ENCODE data around the gene SP6. TPM values are rescaled to one million over a fixed set of nuclear protein-coding genes. Genes with fewer than 3 reads are reported as not detected.
A peak's percentile ranks its signal among the peaks of the same experiment; 100 is the strongest.

SP6 gene
- total RNA-seq, 2 experiments from 2014 or later, result 0.07 to 0.14 TPM

DNA sequence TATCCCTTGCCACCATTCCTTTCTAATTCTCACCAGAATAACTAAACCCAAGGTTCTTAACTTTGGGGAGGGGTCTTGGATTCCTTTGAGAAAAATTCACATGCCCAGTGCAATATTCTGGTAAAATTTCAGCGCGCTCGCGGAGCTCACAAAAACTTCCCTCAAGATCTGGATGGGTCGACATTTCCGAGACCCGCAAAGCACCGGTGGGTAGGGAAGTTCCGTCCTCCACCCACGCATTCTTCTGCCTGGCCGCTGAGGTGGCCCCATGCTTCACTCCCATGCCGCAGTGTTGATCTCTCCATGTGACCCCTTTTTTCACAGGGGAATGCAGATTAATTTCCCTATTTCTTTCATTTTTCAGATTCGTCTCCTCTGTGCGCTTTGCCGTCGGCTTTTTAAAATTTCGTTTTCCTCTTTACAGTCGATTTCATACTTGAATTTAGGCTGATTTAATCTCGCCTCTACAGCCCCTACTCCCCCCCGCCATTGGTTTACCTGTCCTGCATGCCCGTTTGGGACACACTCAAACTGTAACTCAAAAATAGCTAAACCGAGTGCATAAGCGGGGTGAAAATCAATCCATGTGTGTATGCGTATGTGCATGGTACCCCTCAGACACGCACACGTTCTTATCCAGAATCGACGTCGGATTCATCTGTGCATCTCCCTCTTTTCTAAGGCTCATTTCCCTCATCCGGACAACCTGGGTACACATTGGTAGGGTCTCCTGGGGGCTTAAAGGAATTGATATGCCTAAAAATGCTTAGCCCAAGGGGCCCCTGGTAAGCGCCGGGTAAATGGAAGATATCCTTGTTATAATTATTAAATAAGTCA lies 1.4 kb upstream of the SP6 start:
- ChIA-PET CTCF (interaction anchor here (0.6 to 19.9 kb wide), 9 partner anchors 9 to 722 kb away, joined by 3 to 414 read pairs (median 3); partner anchors contain the start of genes PNPO and SCRN2), POLR2A (no interaction called here)
- peaks cover 67% of the 10 kb centered on the region for H3K27me3 Mint-ChIP-seq
- peaks cover 15% of the 10 kb centered on the region for H3K4me1 Mint-ChIP-seq
- ATAC-seq (no peak), DNase-seq (no peak)
- intact Hi-C loops (cut with DNase I, micrococcal nuclease), result no loop called here
- H3K9me3 Mint-ChIP-seq (ENCODE audit: low read depth), result no peaks in the 10 kb centered on the region
- H3K27ac Mint-ChIP-seq, result no peak overlapping the region
- H3K4me3 Mint-ChIP-seq, result no peak overlapping the region
- H3K36me3 Mint-ChIP-seq (ENCODE audit: low read depth), result no peaks in the 10 kb centered on the region

DNA sequence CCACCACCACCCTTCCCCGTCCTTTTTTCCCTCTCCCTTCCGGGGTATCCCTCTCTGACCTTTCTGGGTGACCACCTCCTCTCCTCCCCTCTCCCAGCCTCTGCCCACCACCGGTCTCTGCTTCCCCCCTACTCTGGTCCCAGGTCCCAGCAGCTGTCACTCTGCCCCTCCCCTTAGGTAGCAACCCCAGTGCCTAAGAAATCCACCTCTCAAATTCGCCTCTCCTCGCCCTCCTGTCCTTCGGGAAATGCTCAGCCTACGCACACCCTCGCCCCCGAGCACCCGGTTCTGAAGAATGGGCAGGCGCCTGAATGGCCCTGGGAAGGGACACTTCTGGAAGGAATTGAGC lies 775 bp upstream of the SP6 start:
- POLR2A ChIA-PET, result no interaction called here
- Mint-ChIP-seq H3K9me3 (ENCODE audit: low read depth) (no peaks in the 10 kb centered on the region), H3K4me1 (peaks cover 18% of the 10 kb centered on the region), H3K27ac (no peak overlapping the region), H3K36me3 (ENCODE audit: low read depth) (no peaks in the 10 kb centered on the region), H3K4me3 (no peak overlapping the region), H3K27me3 (peaks cover 72% of the 10 kb centered on the region)
- DNase-seq (no peak), ATAC-seq (no peak)
- CTCF ChIA-PET, result interaction anchor here (0.8 to 19.9 kb wide), 4 partner anchors 9 to 34 kb away, joined by 3 to 414 read pairs (median 4); partner anchors contain the start of gene SCRN2
- intact Hi-C loops (cut with DNase I, micrococcal nuclease), result no loop called here

DNA sequence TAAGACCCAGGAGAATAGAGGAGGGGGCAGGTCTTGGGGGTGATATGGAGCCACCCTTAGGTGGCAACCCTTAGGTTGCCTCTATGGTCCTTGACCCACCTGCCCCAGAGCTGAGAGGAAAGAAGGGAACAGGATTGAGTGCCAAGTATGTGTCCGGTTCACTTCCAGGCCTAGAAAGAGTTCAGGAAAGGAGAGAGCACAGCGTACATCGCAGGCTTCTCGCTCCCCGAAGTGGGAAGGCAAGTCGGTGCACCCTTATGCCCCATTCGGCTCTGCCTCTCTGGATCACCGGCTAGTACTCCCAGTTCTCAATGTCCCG lies 631 bp downstream of the SP6 start:
- ChIA-PET POLR2A (no interaction called here), CTCF (interaction anchor here (0.5 to 19.9 kb wide), 5 partner anchors 9 to 103 kb away, joined by 3 to 414 read pairs (median 3); partner anchors contain the start of genes LRRC46, MRPL10 and SCRN2)
- Mint-ChIP-seq H3K4me1 (peaks cover 18% of the 10 kb centered on the region), H3K27ac (no peak overlapping the region), H3K36me3 (ENCODE audit: low read depth) (no peaks in the 10 kb centered on the region), H3K27me3 (peaks cover 75% of the 10 kb centered on the region), H3K4me3 (peak overlapping the region; percentile 6), H3K9me3 (ENCODE audit: low read depth) (no peaks in the 10 kb centered on the region)
- intact Hi-C loops (cut with DNase I, micrococcal nuclease), result no loop called here
- DNase-seq (no peak), ATAC-seq (no peak)

DNA sequence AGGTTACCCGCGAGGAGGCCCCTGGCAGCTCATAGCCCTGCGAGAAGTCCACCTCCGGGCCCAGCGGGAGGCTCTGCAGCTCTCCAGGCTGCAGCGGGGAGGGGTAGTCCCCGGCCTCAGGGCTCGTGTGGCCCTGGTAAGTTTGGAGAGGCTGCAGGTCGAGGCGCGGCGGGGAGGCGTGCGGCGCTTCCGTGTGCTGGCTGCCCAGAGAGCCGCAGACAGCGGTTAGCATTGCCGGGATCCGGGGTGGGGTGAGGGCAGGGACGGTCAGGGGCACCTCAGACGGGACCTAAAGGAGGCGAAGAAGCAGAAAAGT lies 2.8 kb downstream of the SP6 start:
- ATAC-seq, result no peak
- no peaks in the 10 kb centered on the region for H3K36me3 Mint-ChIP-seq (ENCODE audit: low read depth)
- H3K9me3 Mint-ChIP-seq (ENCODE audit: low read depth), result no peaks in the 10 kb centered on the region
- peaks cover 65% of the 10 kb centered on the region for H3K27me3 Mint-ChIP-seq
- H3K4me3 Mint-ChIP-seq, result no peak overlapping the region
- no peak overlapping the region for H3K27ac Mint-ChIP-seq
- DNase-seq, result no peak
- CTCF ChIA-PET, result interaction anchor here (0.6 to 19.9 kb wide), 11 partner anchors 9 to 199 kb away, joined by 3 to 414 read pairs (median 3); partner anchors contain the start of gene CDK5RAP3
- H3K4me1 Mint-ChIP-seq, result peaks cover 18% of the 10 kb centered on the region
- POLR2A ChIA-PET, result interaction anchor here (1.0 kb wide), 1 partner anchor 20 kb away, joined by 6 read pairs; no protein-coding TSS in a partner anchor
- intact Hi-C loops (cut with DNase I, micrococcal nuclease), result loop anchor here in 1 of 2 experiments (10.0 kb wide), 1 partner anchor 167 kb away; no protein-coding TSS in a partner anchor

DNA sequence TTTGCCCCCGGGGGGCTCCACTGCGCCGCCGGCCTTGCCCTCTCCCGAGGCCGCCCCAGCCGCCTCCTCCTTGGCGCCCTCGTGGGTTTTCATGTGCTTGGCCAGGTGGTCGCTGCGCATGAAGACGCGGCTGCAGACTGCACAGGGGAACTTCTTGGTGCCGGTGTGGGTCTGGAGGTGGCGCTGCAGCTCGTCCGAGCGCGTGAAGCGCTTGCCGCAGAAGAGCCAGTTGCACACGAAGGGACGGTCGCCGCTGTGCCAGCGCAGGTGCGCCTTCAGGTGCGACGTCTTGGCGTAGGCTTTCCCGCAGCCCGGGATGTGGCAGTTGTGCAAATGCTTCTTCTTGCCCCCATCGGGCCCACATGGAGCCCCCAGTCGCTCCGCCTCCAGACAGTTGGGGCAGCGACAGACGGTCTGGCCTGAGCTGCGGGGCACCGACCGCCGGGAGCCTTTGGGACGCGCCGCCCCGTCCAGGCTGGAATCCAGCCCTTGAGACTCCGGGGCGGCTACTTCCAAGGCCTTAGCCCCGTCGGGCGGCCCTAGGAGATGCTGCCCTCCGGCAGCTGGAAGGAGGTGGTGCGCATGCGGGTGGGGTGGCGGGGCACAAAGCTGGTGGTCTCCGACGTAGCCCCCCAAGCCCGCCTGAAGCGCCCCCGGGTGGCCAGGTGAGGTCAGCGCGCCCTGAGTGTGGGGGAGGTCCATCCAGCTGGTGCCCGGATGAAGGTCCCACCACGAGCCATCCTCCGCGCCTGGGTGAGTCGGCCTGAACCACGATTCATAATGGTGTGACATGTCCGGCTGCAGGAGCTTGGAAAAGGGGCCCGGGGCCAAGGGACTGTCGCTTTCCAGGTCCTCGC lies 3.4 kb downstream of the SP6 start:
- Mint-ChIP-seq H3K4me1 (peaks cover 20% of the 10 kb centered on the region), H3K9me3 (ENCODE audit: low read depth) (no peaks in the 10 kb centered on the region), H3K27me3 (peaks cover 61% of the 10 kb centered on the region), H3K4me3 (no peak overlapping the region), H3K27ac (no peak overlapping the region), H3K36me3 (ENCODE audit: low read depth) (no peaks in the 10 kb centered on the region)
- CTCF ChIA-PET, result interaction anchor here (0.6 to 19.9 kb wide), 16 partner anchors 9 to 199 kb away, joined by 3 to 414 read pairs (median 3); partner anchors contain the start of genes CDK5RAP3 and SP2
- peak; percentile 67 for DNase-seq
- intact Hi-C loops (cut with DNase I, micrococcal nuclease), result loop anchor here (1.0 to 10.0 kb wide), 2 partner anchors 43 to 167 kb away; no protein-coding TSS in a partner anchor
- ATAC-seq, result peak; percentile 53
- POLR2A ChIA-PET, result no interaction called here

DNA sequence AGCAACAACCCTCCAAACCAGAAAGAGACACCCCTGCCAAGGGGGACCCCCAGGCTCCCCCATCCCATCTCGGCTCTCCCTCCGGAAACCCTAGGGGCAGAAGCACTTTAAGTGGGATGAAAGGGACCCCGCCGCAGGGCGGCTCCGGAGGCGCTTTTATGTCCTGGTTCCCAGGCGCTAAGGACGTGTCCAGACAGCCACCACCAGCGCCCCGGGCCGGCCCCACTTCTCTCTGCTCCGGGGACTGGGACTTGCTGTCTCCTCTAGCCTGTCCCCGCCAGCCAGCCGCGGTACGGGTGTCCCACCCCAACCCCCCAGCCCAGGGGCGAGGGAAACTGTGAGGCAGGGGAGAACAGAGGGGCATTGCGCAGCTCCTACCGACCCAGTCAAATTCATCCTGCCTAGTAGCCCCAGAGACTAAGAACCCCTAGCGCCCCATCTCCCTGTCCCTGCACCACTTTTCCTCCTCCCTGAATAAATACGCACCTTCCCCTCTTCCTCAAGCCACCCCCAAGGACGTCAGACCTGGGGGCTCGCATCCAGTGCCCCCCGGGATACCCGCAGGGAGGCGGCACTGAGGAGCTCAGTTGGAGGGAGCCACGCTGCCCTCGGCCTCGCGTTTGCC lies 4.1 kb downstream of the SP6 start:
- POLR2A ChIA-PET, result no interaction called here
- no peak overlapping the region for H3K27ac Mint-ChIP-seq
- CTCF ChIA-PET, result interaction anchor here (0.8 to 19.9 kb wide), 10 partner anchors 13 to 215 kb away, joined by 3 to 414 read pairs (median 3); partner anchors contain the start of genes CDK5RAP3 and SP2
- no peak overlapping the region for H3K4me3 Mint-ChIP-seq
- no peaks in the 10 kb centered on the region for H3K36me3 Mint-ChIP-seq (ENCODE audit: low read depth)
- no peak for DNase-seq
- ATAC-seq, result no peak
- H3K27me3 Mint-ChIP-seq, result peaks cover 54% of the 10 kb centered on the region
- intact Hi-C loops (cut with DNase I, micrococcal nuclease), result loop anchor here (1.0 to 10.0 kb wide), 2 partner anchors 43 to 168 kb away; no protein-coding TSS in a partner anchor
- no peaks in the 10 kb centered on the region for H3K9me3 Mint-ChIP-seq (ENCODE audit: low read depth)
- peaks cover 19% of the 10 kb centered on the region for H3K4me1 Mint-ChIP-seq

DNA sequence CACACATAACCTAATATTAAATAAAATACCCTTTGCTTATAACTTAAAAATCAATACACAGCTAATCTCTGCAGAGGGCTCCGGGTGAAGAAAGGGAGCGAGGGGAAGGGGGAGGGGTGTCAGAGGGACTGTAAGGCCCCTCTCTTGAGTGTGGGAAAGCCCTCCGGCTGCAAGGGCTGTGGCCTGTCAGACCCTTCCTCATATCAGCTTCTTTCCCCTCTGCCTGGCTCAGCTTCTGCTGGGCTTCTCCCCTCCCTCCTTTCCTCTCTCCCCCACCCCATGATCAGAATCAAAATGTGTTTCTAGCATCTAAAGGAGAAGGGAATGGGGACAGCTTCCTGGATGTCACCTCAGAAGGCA lies 5.3 kb downstream of the SP6 start:
- no peak overlapping the region for H3K4me3 Mint-ChIP-seq
- no peak overlapping the region for H3K27ac Mint-ChIP-seq
- ATAC-seq (no peak), DNase-seq (no peak)
- no peaks in the 10 kb centered on the region for H3K9me3 Mint-ChIP-seq (ENCODE audit: low read depth)
- H3K36me3 Mint-ChIP-seq (ENCODE audit: low read depth), result no peaks in the 10 kb centered on the region
- peaks cover 51% of the 10 kb centered on the region for H3K27me3 Mint-ChIP-seq
- H3K4me1 Mint-ChIP-seq, result peaks cover 25% of the 10 kb centered on the region
- ChIA-PET CTCF (interaction anchor here (1.0 to 19.9 kb wide), 3 partner anchors 40 to 97 kb away, joined by 3 to 414 read pairs (median 4); partner anchors contain the start of gene SP2), POLR2A (no interaction called here)
- intact Hi-C loops (cut with DNase I, micrococcal nuclease), result loop anchor here in 1 of 2 experiments (10.0 kb wide), 1 partner anchor 169 kb away; no protein-coding TSS in a partner anchor

DNA sequence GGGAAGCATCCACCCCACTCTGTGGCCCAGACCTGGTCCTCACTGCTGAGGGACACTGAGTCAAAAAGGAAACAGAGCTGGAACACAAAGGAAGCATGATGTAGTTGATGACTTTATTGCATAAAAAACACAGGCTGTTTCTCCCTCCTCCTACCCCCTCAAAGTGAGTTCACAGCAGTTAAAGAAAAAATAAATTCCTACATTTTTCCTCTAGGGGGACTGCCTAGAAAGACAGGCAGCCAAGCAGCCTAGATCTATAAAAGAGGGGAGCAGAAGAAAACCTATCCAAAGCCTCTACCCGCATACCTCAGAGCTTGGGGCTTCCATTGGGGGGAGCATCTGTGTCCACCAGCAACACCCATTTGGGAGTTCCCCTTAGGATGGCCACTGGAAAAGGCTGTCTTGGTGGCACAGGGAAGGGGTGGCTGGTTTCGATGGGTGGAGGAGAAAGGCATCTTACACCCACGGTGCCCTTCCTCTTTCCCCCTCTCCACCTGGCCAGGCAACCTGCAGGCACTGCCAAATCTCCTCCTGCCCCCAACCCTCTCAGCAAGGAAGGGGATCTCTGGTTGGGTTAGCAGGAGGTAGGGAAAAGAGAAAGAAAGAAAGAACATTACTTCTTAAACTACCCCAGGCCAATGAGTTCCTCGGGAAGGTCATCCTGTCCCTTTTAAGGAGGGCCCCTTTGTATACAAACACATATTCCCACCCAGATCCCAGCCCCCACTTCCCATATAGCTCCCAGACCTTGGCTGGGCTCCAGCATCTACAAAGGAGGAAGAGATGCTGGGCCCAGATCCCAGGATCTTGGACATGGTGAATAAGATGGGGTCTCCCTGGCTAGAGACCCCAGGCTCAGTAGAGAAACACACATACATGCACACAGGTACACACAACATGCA lies 5.9 kb downstream of the SP6 start:
- H3K36me3 Mint-ChIP-seq (ENCODE audit: low read depth), result no peaks in the 10 kb centered on the region

DNA sequence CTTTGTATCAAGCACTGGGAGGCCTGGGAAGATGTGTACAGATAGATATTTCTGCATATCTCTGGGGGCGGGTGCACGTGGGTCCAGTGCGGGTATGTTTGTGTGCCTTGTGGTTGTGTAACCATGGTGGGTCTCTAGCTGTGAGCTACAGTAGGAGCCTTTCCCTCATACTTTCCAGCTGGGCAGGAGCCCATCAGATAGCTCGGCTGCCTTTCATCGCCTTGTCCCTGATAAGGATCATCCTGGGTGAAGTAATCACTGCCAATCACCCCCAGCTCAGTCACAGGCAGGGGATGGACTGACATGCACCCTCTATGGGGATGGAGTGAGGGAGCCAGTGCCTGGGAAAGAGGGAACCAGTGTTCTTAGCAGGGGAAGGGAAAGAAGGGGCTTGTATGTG lies 6.7 kb downstream of the SP6 start:
- Mint-ChIP-seq H3K27me3 (peaks cover 37% of the 10 kb centered on the region), H3K36me3 (ENCODE audit: low read depth) (no peaks in the 10 kb centered on the region), H3K4me3 (no peak overlapping the region), H3K27ac (no peak overlapping the region), H3K9me3 (ENCODE audit: low read depth) (no peaks in the 10 kb centered on the region), H3K4me1 (peaks cover 25% of the 10 kb centered on the region)
- CTCF ChIA-PET, result interaction anchor here (0.6 to 19.9 kb wide), 8 partner anchors 9 to 128 kb away, joined by 3 to 414 read pairs (median 3); partner anchors contain the start of genes LRRC46 and MRPL10
- POLR2A ChIA-PET, result no interaction called here
- DNase-seq, result no peak
- ATAC-seq, result no peak
- intact Hi-C loops (cut with DNase I, micrococcal nuclease), result loop anchor here (5.0 to 10.0 kb wide), 3 partner anchors 103 to 263 kb away; partner anchors contain the start of gene SNX11 (in 1 of the 2)

More for the DNA sequence above, 5.9 kb downstream of the SP6 start:
- ChIA-PET POLR2A (no interaction called here), CTCF (interaction anchor here (0.6 to 19.9 kb wide), 9 partner anchors 10 to 128 kb away, joined by 3 to 414 read pairs (median 3); partner anchors contain the start of genes LRRC46, MRPL10 and SP2)
- no peak overlapping the region for H3K27ac Mint-ChIP-seq
- ATAC-seq (no peak), DNase-seq (no peak)
- peaks cover 45% of the 10 kb centered on the region for H3K27me3 Mint-ChIP-seq
- no peaks in the 10 kb centered on the region for H3K9me3 Mint-ChIP-seq (ENCODE audit: low read depth)
- intact Hi-C loops (cut with DNase I, micrococcal nuclease), result loop anchor here (5.0 to 10.0 kb wide), 3 partner anchors 102 to 262 kb away; partner anchors contain the start of gene SNX11 (in 1 of the 2)
- H3K4me1 Mint-ChIP-seq, result peaks cover 21% of the 10 kb centered on the region
- no peak overlapping the region for H3K4me3 Mint-ChIP-seq

DNA sequence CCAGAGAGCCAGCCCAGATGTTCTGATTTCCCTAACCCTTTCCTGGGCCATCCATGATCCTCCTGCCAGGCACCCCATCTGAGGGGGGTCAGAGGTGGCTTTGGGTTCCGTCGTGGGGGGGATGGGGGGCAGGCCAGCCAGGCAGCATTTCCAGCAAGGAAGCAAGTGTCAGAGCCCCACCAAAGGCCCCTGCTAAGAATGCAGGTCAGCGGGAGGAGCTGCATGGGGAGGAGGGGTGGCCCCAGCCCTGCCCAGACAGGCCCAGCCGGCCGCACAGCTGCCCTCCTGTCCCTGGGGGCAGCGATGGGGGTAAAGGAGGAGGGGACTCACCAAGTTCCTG lies 7.6 kb downstream of the SP6 start:
- Mint-ChIP-seq H3K27ac (no peak overlapping the region), H3K4me1 (peaks cover 25% of the 10 kb centered on the region), H3K36me3 (ENCODE audit: low read depth) (no peaks in the 10 kb centered on the region), H3K4me3 (no peak overlapping the region), H3K27me3 (peaks cover 28% of the 10 kb centered on the region), H3K9me3 (ENCODE audit: low read depth) (no peaks in the 10 kb centered on the region)
- ATAC-seq (no peak), DNase-seq (no peak)
- ChIA-PET POLR2A (no interaction called here), CTCF (interaction anchor here (0.7 to 19.9 kb wide), 15 partner anchors 8 to 175 kb away, joined by 3 to 414 read pairs (median 4); partner anchors contain the start of genes LRRC46, MRPL10, PNPO and SP2)
- intact Hi-C loops (cut with DNase I, micrococcal nuclease), result loop anchor here (5.0 to 10.0 kb wide), 3 partner anchors 104 to 264 kb away; partner anchors contain the start of gene SNX11 (in 1 of the 2)

Measured in activated CD4-positive, alpha-beta T cell treated with anti-CD3 and anti-CD28 coated beads for 36 hours (primary cell).